LoVo (cell line): ENCODE measurements around the gene RGS19.

Experiments used
- DNase-seq: peaks from one replicate; pipeline ENCODE4 v3.0.0-alpha.2; 2016; ENCODE audit warnings: low spot score

Gene RGS19

DNA sequence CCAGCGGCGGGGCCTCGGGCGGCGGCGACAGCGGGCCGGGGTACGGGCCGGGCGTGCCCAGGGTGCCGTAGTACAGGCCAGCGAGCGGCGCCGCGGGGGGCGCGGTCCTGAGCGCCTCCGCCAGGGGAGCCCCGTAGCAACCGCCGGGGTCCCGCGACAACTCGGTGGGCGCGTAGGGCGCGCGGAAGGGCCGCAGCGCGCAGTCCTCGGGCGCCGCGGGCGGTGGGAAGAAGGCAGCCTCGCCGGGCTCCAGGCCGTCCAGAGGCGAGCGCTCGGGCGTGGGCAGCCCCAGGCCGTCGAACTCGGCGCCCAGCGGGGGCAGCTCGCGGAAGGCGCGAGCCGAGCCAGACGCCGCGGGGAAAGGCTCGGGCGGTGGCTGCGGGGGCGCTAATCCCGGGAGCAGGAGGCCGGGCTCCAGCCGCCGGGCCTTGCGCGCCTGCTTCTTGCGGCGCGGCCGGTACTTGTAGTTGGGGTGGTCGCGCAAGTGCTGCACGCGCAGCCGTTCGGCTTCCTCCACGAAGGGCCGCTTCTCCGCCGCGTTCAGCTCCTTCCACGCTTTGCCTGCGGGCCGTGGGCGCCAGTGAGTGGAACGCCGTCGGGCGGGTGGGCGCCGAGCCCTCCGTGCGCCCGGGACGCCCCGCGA, 30.8 kb downstream of the RGS19 start:
- DNase-seq, result no peak

DNA sequence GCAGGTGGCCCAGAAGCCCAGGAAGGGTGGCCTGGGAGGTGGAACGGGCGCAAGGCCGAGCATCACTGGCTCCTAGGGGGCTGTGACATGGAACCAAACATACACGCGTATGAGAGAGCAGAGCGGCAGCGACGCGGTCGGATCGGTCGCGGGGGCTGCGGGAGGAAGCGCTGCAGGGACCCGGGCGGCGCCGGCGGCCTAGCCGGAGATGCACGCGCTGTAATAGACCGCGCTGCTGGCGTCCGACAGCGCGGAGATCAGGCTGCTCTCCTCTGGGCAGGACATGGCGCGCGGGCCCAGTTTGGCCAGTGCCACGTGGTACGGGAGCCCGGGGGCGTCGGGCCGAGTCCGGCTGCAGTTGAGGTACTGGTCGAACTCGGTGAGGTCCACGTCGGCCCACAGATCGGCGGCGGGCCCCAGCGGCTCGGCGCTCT, 31.3 kb downstream of the RGS19 start:
- DNase-seq, result no peak

DNA sequence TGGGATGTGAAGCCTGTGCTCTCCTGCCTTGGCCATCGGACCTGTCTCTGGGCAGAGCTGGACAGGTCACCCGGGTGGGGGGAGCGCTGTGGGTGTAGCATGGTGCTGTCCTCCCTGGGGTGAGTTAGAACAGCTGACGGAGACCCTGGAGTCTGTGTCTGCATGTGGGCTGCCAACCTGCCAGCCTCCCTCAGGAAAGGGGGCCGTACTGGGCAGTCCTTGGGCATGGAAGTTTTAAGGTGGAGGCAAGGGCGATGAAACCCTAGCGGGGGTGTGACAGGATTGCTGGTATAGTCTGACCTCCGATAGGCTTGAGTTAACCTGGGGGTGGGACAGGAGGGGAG, 32.3 kb downstream of the RGS19 start:
- DNase-seq, result no peak

DNA sequence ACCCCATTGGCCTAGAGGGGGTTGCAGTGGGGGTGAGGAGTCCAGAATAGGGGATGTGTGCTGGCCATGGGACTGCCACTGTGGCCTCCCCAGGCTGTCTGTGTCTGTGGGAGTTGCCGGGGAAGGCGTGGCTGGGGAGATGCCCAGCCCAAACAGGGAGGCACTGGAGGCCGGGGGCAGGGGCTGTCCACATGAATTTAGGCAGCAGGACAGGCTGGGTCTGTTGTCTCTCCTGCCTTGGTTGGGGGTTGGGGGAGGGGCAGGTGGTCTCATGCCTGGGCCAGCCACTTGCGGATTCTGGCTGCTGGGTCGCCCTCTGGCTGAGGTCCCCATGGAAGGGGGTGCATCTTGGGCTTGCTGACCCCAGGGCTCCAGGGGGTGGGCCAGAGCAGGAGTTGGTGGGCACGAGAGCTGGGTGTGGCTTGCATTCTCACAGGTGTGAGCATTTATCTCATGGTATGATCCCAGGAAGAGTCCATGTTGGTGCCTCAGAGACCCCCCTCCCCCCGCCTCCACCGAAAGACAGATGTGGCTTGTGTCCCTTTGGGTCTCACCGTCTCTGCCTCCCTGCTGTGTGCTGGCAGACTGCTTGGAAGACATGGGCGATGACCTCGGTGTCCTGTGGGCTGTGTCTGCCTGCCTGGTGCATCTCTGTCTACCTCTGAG, 33.8 kb downstream of the RGS19 start:
- no peak for DNase-seq

DNA sequence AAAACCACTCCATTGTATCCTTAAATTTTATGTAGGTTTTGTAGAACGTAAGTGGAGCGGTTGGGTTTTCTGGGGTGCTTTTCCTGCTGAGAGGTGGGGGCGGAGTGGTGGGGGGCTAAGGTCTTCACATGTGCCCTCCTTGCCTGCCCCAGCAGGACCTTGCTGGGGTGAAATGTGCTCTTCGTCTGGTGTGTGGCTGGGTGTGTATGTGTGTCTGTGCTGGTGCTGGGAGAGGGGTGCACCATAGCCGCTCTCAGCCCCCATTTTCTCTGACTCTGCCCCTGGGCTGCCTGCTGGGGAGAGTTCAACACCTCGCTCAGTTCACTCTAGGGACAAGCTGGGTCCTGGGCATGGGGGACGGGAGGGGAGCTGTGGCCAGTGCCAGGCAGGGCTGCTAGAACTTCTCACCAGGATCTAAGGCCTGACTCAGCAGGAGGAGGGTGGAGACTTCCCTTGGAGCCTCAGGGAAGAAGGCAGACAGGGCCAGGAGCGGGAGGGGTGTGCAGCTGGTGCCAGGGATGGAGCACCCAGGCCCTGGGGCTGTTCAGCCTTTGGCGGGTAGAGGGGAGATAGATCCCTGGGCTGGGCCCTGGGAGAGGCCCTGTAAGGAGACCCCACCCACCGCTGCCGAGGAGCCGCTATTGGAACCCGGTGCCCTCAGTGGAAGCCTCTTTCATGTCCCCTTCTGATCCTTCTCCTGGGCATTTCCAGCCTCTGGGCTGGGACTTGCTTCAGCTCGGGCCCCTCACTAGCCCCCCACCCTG, 34.7 kb downstream of the RGS19 start:
- no peak for DNase-seq

DNA sequence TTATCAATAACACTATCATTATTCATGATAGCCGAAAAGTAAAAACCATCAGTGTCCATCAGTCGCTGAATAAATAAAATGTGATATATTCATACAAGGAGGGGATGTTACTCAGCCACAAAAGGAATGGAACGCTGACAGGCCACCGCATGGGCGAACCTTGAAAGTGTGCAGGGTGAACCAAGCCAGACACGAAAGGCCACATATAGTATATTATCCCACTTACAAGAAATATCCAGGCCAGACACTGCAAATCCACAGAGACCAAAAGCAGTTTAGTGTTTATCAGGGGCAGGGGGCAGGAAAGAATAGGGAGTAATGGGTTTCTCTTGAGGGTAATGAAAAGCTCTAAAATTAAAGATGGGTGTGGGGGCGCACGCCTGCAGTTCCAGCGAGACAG, 35.5 kb downstream of the RGS19 start:
- DNase-seq, result no peak

DNA sequence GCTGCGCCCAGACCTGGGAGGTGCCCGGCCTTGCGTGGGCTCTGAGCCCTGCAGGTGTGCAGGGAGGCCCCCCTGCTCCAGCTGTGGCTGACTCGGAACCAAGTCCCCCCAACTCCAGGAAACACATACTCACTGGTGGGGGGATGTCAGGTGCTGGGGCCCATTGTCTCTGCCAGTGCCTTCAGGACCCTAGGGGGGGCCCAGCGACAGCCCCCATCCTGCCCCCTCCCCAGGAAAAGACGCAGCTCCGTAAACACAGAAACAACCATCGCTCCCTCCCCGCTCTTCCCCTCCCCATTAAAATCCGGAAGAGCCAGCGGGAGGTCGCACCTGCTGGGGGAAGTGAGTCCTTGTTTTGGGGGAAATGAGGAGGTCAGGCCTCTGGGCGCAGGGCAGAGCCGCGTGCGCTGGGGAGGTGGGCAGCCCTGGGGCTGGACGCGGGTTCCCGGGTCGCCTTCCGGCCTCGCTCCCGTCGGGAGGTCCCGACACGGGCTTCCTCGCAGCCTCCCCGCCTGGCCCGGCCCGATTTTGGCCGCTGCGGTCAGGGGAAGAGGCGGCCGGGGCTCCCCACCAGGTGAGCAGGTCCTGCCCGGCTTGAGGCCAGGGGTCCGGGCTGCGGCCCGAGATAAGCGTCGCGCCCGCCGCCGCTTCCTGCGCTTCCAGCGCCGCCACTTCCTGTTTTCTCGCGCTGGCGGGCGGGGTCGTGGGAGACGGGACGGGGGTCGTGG, 37.1 kb downstream of the RGS19 start:
- DNase-seq, result no peak

DNA sequence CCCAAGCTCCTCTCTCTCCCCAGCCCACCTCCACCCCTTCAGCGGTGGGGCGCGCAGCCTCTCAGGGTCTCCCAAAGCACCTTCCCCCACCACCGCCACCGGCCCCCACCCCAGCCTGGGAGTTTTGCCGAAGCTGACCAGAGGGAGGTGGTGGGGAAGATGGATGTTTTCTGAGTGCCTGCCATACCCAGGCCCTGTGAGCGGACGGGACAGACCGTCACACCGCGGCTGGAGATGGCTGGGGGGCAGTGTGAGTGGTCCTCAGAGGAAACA, 37.6 kb downstream of the RGS19 start:
- no peak for DNase-seq

DNA sequence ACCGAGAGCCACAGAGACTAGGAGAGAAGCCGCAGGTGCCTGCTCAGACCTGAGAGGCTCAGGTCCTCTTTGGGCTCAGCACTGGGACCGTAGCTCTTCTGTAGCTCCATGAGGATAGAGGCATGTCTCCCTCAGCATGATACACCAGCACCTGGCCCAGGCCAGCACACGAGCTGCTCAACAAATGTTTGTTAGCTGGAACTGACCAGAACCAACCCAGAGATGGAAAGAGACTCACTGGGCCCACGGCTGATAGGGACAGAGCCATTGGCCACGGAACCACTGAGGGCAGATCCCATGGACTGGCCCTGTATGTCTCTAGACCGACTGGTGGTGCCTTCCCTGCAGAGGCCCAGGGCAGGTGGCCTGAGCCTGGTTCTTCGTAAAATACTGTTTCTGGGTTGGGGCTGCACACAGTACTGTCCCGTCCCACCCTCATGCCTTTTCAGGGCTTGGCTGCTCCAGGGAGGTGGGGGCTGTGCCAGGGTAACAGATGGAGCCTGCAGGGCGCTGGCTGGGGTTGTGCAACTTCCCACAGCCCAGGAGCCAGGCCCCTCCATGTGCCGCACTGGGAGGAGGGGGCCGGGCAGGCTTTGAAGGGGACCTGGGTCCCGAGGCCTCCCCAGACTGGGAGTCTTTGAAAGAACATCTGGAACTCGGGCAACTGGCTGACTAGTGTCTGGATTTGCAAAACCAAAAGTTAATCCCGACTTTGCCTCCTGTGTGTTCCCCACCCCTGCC, 38.1 kb downstream of the RGS19 start:
- DNase-seq, result no peak

DNA sequence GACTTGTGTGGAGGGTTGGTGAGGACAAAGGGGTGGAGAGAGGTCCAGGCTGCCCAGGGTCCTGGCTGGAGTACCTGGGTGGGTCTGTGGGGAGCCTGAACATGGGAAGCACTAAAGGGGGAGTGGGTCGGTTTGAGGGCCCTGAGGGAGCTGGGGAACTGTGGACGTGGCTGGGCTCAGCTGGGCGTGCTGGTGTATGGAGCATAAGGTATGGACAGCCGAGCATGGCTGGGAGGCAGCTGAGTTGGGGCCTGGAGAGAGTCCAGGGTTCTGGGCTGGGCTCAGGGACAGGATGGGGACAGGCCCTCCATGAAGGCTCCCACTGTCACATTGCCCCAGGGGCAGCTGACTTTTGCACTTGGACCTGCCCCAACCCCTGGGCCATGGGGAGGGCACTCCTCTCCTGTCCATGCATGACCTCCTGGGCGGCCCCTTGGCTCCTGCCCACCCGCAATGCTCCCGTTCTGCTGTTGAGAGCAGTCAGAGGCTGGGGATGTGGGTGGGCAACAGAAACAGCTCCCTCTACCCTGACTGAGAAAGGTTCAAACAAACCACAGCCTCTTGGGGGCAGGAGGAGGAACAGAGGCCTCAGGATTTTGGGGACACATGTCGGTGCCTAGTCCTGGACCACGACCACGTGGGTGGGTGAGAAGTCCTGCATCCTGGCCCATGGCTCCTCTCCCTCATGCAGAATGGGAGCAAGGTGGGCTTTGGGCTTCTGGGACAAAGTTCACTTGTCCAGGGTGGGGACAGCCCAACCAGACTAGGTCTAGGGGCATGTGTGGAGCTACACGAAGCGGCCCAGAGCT, 38.9 kb downstream of the RGS19 start:
- DNase-seq, result no peak

DNA sequence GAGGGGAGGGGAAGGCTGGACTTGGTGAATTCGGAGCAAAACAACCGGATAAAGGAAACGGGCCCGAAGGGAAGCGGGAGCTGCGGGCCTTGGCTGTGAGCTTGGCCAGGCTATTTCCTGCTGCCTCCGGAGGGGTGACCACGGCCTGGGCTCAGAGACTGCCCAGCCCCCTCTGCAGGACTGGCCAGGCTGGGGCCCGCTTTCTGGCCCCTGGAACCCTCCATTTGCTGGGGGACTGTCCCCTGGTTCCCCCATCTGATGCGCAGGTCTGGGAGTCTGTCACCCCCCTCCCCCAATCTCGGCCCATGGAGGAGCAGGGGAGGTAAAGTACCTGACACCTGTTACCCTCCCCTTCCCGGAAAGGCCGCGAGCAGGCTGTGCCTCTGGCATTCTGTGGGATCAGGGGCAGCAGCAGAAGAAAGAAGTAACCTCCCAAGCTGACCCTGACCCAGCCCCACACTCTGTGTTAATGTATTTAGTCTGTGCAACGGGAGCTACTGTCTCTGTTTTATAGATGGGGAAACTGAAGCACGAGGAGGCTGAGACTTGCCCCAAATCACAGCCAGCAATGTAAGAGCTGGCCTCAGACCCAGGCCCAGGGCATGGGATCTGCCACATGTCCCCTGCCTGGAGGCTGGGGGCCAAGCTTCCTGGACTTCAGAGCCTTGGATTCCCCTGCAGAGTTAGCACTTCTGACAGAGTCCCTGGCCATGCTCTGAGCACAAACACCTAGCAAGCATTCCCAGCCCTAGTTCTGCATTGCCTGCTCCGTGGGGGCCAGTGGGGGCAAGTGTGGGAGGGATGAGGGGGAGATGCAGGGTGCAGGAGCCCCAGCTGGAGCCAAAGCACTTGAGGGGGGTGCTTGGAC, 39.8 kb downstream of the RGS19 start:
- no peak for DNase-seq

DNA sequence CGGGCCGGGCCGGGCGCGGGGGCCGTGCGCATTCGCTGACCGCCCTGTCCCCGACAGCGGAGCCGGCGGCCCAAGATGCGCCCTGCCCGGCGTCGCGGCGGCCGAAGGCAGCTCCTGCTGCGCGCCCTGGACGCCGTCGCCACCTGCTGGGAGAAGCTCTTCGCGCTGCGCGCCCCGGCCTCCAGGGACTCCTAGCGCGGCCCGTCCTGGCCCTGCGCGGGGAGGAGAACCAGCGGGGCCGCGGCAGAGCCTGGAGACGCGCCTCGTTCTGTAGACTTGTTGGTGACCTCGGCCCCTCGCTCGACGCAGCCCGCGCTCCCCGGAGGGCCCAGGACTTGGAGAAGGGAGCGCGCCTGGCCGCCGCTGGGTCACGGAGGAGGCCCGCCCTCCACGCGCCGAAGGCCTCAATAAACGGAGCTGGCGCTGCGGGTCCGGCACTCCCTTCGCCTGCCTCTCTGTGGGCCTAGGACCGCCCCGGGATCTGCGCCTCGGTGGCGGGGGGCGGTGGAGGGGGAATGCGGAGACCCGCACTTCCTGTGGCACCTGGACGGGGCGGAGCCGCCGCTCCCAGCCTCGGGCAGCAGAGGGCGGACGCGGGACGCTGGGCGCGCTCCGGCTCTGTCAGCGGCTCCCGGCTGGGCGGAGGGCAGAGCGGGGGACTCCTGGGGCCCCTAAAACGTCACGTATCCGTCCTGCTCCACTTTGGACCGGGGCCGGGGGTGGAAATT, 40.6 kb downstream of the RGS19 start:
- peak; percentile 72 for DNase-seq

DNA sequence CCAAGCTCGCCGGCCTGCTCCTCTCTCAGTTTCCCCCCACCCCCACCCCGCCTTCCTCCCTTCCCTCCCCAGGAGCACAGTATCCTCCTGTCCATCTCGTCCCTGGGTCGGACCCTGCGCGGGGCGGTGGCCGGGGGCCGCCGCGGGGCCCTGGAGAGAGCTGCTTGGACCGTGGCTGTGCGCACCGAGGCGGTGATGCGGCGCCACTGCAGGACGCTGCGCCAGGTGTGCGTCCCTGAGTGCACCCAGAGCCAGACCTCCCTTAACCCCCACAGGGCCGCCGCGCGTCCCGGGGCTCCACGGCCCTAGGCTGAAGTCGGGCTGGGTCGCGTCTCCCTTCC, 41.1 kb downstream of the RGS19 start:
- DNase-seq, result no peak

DNA sequence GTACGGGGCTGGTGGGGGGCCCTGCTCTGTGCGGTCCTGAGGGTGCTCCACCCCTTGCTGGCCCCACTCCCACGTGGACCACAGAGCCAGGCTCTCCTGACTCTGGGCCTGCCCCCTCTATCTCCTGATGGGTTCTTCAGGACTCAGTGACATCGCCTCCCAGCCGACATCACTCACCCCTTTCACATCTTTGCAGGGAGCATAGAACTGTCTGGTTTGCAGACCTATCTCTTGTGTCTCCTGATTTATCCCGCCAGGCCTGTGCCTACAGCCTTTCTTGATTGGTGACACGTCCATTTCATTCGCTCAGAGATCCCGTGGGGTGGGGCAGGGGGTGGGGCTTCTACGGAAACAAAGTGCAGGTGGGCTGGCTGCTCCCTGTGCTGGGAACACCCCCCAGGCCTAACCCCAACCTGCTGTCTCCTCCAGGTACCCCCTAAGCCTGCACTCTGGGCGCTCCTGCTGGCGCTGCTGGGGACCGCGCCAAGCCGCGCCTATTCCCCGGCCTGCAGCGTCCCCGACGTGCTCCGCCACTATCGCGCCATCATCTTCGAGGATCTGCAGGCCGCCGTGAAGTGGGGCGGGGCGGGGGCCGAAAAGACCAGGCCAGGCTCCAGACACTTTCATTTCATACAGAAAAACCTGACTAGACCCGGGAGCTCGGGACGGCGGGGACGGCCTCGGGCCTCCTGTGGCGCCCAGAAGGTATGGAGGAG, 41.7 kb downstream of the RGS19 start:
- no peak for DNase-seq

DNA sequence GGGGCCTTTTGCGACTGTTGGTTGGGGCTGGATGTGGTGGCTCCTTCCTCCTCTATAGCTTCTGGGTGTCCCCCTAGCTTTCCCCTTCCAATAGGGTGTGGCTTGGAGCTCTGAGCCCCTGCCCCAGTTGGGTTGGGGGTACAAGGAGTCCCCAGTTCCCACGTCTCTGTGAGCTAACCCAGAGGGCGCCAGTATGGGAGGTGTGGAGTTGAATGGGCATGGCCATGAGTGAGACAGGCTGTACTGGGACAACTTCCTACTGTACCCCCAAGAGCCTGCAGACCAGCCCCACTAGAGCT, 42.2 kb downstream of the RGS19 start:
- DNase-seq, result no peak

DNA sequence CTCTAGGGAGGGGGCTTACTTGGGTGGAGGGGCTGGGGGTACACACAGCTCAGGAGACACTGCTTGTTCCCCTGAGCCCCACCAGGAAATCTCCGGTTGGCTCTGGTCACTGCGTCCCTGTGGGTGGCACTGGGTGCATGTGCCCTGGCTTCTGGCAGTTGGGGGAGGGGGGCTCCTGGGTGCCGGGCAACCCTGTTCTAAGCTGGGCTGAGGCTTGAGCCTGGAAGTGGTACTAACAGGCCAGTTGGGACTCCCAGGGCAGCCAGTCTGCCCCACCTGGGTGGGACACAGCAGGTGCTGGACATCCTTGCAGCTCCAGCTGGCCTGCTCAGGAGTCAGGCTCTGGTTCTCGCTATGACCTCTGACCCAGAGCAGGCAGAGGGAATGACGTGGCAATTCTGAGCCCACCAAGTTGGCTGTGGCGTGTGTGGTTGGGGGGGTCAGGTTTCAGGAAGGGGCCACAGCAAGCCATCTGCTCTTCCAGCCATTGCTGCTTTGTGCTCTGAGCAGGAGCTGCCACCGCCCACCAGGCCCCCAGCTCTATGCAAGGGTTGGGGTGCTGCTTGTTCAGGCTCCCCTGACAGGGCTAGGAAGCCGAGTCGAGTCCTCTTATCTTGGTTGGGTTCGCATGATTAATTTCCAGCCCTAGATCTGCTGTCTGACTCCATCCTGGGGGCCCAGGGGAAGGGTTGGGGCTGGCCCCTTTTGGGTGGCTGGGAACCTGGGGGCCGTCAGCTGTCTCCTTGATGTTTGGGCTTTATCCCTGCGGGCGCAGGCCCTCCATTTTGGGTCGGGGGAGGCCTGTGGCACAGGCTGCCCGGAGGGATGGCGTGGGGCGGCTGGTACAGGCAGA, 42.7 kb downstream of the RGS19 start:
- DNase-seq, result no peak

DNA sequence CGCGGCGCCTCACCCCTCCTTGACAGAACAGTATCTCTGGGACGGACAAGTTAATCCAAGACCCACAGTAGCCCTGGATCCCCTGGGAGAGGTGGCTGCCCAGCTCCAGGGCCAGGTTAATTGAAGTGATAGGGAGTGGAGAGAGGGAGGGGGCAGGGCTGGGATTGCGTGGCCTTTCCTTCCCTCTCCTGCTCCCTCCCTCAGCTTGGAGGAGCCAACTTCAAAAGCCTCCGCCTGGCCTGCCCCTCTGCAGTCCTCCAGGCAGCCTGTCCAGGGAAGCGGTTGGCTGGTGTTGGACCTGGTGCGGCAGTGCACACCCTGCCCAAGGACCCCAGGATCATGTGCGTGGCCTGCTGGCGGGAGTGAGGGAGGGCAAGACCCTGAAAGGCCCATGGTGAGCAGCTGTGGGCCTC, 43.4 kb downstream of the RGS19 start, which contains the start of gene C20orf204:
TSS of gene C20orf204 (plus strand) at position 250 of the 413 bp plus-strand sequence. CDS start at position 392, 142 bp downstream.
- no peak for DNase-seq
